ENCODE measurements around the gene BOLA3.

The BOLA3 gene

GRCh38 chr2:74162951-74163350 is 15.2 kb upstream of the BOLA3 start:
- DNase-seq (ENCODE audit: low spot score), result no peak

GRCh38 chr2:74155830-74156229 is 8.1 kb upstream of the BOLA3 start:
- Histone ChIP-seq H3K27ac (replicated peaks; ENCODE audit: low read length) (no peak overlapping the region), H3K18ac (ENCODE audit: low read length) (no peak overlapping the region), H3K23ac (ENCODE audit: low read depth, low read length, poor library complexity) (no peak overlapping the region), H3K36me3 (replicated peaks in 1 of 2; ENCODE audit: control insufficient read depth in 2 of 2, insufficient read depth in 2 of 2, low read length in 2 of 2) (peaks cover 18 to 99% of the 10 kb centered on the region in 2 donors), H3K27me3 (ENCODE audit: control insufficient read depth in 3 of 3, insufficient read depth in 3 of 3, low read depth in 1 of 3, low read length in 3 of 3) (no peaks in the 10 kb centered on the region), H4K91ac (ENCODE audit: low read depth, low read length, poor library complexity) (no peak overlapping the region), H2AK5ac (ENCODE audit: low read depth, low read length) (no peak overlapping the region), H3K9me3 (replicated peaks in 1 of 2; ENCODE audit: control insufficient read depth in 2 of 2, insufficient read depth in 1 of 2, low read depth in 1 of 2, low read length in 2 of 2) (no peaks in the 10 kb centered on the region), H3K79me1 (ENCODE audit: low read depth, low read length) (no peaks in the 10 kb centered on the region), H2BK12ac (ENCODE audit: low read length) (no peak overlapping the region), H4K8ac (ENCODE audit: low read depth, low read length) (no peak overlapping the region), H3K4me1 (ENCODE audit: control insufficient read depth in 2 of 2, insufficient read depth in 1 of 2, low read depth in 1 of 2, low read length in 2 of 2) (no peaks in the 10 kb centered on the region), H2AFZ (ENCODE audit: low read length) (no peak overlapping the region), H3K4me3 (ENCODE audit: low read length in 2 of 2) (no peak overlapping the region), H2BK15ac (ENCODE audit: low read length) (no peak overlapping the region), H2BK120ac (ENCODE audit: low read depth, low read length) (no peak overlapping the region), H3K9ac (ENCODE audit: low read depth, low read length, poor library complexity) (no peak overlapping the region), H3K4ac (ENCODE audit: low read length) (no peak overlapping the region), H2BK5ac (ENCODE audit: low read length) (no peak overlapping the region), H3K4me2 (ENCODE audit: insufficient read depth, low read length, poor library complexity, severe bottlenecking) (no peak overlapping the region), H3K14ac (ENCODE audit: low read length) (no peak overlapping the region)
- WGBS, 2 donors (ENCODE audit: extremely low coverage in 2 of 2, insufficient read length in 2 of 2, insufficient replicate concordance in 1 of 2), result no CpG with 5 or more reads among the region's 3 CpGs
- DNase-seq (ENCODE audit: low spot score), result no peak

More at GRCh38 chr2:74162951-74163350, 15.2 kb upstream of the BOLA3 start:
- Histone ChIP-seq H3K23ac (ENCODE audit: low read depth, low read length, poor library complexity) (no peak overlapping the region), H3K79me1 (ENCODE audit: low read depth, low read length) (no peaks in the 10 kb centered on the region), H2BK120ac (ENCODE audit: low read depth, low read length) (no peak overlapping the region), H3K18ac (ENCODE audit: low read length) (no peak overlapping the region), H3K36me3 (replicated peaks in 1 of 2; ENCODE audit: control insufficient read depth in 2 of 2, insufficient read depth in 2 of 2, low read length in 2 of 2) (peaks cover 30 to 99% of the 10 kb centered on the region in 2 donors), H3K27me3 (ENCODE audit: control insufficient read depth in 3 of 3, insufficient read depth in 3 of 3, low read depth in 1 of 3, low read length in 3 of 3) (no peaks in the 10 kb centered on the region), H3K14ac (ENCODE audit: low read length) (no peak overlapping the region), H2BK12ac (ENCODE audit: low read length) (no peak overlapping the region), H2BK5ac (ENCODE audit: low read length) (no peak overlapping the region), H3K4me3 (ENCODE audit: low read length in 2 of 2) (no peak overlapping the region), H3K9me3 (replicated peaks in 1 of 2; ENCODE audit: control insufficient read depth in 2 of 2, insufficient read depth in 1 of 2, low read depth in 1 of 2, low read length in 2 of 2) (peaks cover 0 to 8% of the 10 kb centered on the region in 2 donors), H3K4me2 (ENCODE audit: insufficient read depth, low read length, poor library complexity, severe bottlenecking) (no peak overlapping the region), H4K91ac (ENCODE audit: low read depth, low read length, poor library complexity) (no peak overlapping the region), H3K27ac (replicated peaks; ENCODE audit: low read length) (no peak overlapping the region), H3K9ac (ENCODE audit: low read depth, low read length, poor library complexity) (no peak overlapping the region), H2AK5ac (ENCODE audit: low read depth, low read length) (no peak overlapping the region), H2BK15ac (ENCODE audit: low read length) (no peak overlapping the region), H4K8ac (ENCODE audit: low read depth, low read length) (no peak overlapping the region), H2AFZ (ENCODE audit: low read length) (no peak overlapping the region), H3K4me1 (ENCODE audit: control insufficient read depth in 2 of 2, insufficient read depth in 1 of 2, low read depth in 1 of 2, low read length in 2 of 2) (no peaks in the 10 kb centered on the region), H3K4ac (ENCODE audit: low read length) (no peak overlapping the region)
- no CpG with 5 or more reads among the region's 6 CpGs for WGBS, 2 donors (ENCODE audit: extremely low coverage in 2 of 2, insufficient read length in 2 of 2, insufficient replicate concordance in 1 of 2)

GRCh38 chr2:74152954-74153353 is 5.2 kb upstream of the BOLA3 start:
- no peaks in the 10 kb centered on the region for H3K27me3 ChIP-seq (ENCODE audit: control insufficient read depth in 3 of 3, insufficient read depth in 3 of 3, low read depth in 1 of 3, low read length in 3 of 3)
- no peak overlapping the region for H3K4ac ChIP-seq (ENCODE audit: low read length)
- H3K36me3 ChIP-seq (replicated peaks in 1 of 2; ENCODE audit: control insufficient read depth in 2 of 2, insufficient read depth in 2 of 2, low read length in 2 of 2), result peaks cover 7 to 75% of the 10 kb centered on the region in 2 donors
- no peak overlapping the region for H2BK12ac ChIP-seq (ENCODE audit: low read length)
- no peaks in the 10 kb centered on the region for H3K79me1 ChIP-seq (ENCODE audit: low read depth, low read length)
- H3K14ac ChIP-seq (ENCODE audit: low read length), result no peak overlapping the region
- H3K4me2 ChIP-seq (ENCODE audit: insufficient read depth, low read length, poor library complexity, severe bottlenecking), result no peak overlapping the region
- H3K27ac ChIP-seq (replicated peaks; ENCODE audit: low read length), result no peak overlapping the region
- no peak overlapping the region for H2BK15ac ChIP-seq (ENCODE audit: low read length)
- H3K4me1 ChIP-seq (ENCODE audit: control insufficient read depth in 2 of 2, insufficient read depth in 1 of 2, low read depth in 1 of 2, low read length in 2 of 2), result peaks cover 5% of the 10 kb centered on the region in 2 donors
- DNase-seq (ENCODE audit: low spot score), result no peak
- H2BK5ac ChIP-seq (ENCODE audit: low read length), result no peak overlapping the region
- H3K18ac ChIP-seq (ENCODE audit: low read length), result no peak overlapping the region
- no peak overlapping the region for H3K4me3 ChIP-seq (ENCODE audit: low read length in 2 of 2)
- no peak overlapping the region for H3K23ac ChIP-seq (ENCODE audit: low read depth, low read length, poor library complexity)
- H4K8ac ChIP-seq (ENCODE audit: low read depth, low read length), result no peak overlapping the region
- no peak overlapping the region for H2BK120ac ChIP-seq (ENCODE audit: low read depth, low read length)
- no CpG with 5 or more reads among the region's 2 CpGs for whole genome bisulfite sequencing, 2 donors (ENCODE audit: extremely low coverage in 2 of 2, insufficient read length in 2 of 2, insufficient replicate concordance in 1 of 2)
- no peak overlapping the region for H4K91ac ChIP-seq (ENCODE audit: low read depth, low read length, poor library complexity)
- H2AFZ ChIP-seq (ENCODE audit: low read length), result no peak overlapping the region
- no peaks in the 10 kb centered on the region for H3K9me3 ChIP-seq (replicated peaks in 1 of 2; ENCODE audit: control insufficient read depth in 2 of 2, insufficient read depth in 1 of 2, low read depth in 1 of 2, low read length in 2 of 2)
- H3K9ac ChIP-seq (ENCODE audit: low read depth, low read length, poor library complexity), result no peak overlapping the region
- H2AK5ac ChIP-seq (ENCODE audit: low read depth, low read length), result no peak overlapping the region

- Histone ChIP-seq H3K23ac (ENCODE audit: low read depth, low read length, poor library complexity) (no peak overlapping the region), H4K8ac (ENCODE audit: low read depth, low read length) (no peak overlapping the region), H2BK120ac (ENCODE audit: low read depth, low read length) (no peak overlapping the region), H2BK15ac (ENCODE audit: low read length) (no peak overlapping the region), H3K4me2 (ENCODE audit: insufficient read depth, low read length, poor library complexity, severe bottlenecking) (no peak overlapping the region), H2BK5ac (ENCODE audit: low read length) (no peak overlapping the region), H2BK12ac (ENCODE audit: low read length) (no peak overlapping the region), H3K79me1 (ENCODE audit: low read depth, low read length) (no peaks in the 10 kb centered on the region), H3K36me3 (replicated peaks in 1 of 2; ENCODE audit: control insufficient read depth in 2 of 2, insufficient read depth in 2 of 2, low read length in 2 of 2) (peaks cover 4 to 48% of the 10 kb centered on the region in 2 donors), H3K18ac (ENCODE audit: low read length) (no peak overlapping the region), H2AK5ac (ENCODE audit: low read depth, low read length) (no peak overlapping the region), H3K27me3 (ENCODE audit: control insufficient read depth in 3 of 3, insufficient read depth in 3 of 3, low read depth in 1 of 3, low read length in 3 of 3) (no peaks in the 10 kb centered on the region), H2AFZ (ENCODE audit: low read length) (no peak overlapping the region), H3K14ac (ENCODE audit: low read length) (no peak overlapping the region), H3K9ac (ENCODE audit: low read depth, low read length, poor library complexity) (no peak overlapping the region), H3K4ac (ENCODE audit: low read length) (no peak overlapping the region), H3K27ac (replicated peaks; ENCODE audit: low read length) (no peak overlapping the region), H4K91ac (ENCODE audit: low read depth, low read length, poor library complexity) (no peak overlapping the region), H3K4me3 (ENCODE audit: low read length in 2 of 2) (no peak overlapping the region), H3K4me1 (ENCODE audit: control insufficient read depth in 2 of 2, insufficient read depth in 1 of 2, low read depth in 1 of 2, low read length in 2 of 2) (peaks cover 13% of the 10 kb centered on the region in 2 donors), H3K9me3 (replicated peaks in 1 of 2; ENCODE audit: control insufficient read depth in 2 of 2, insufficient read depth in 1 of 2, low read depth in 1 of 2, low read length in 2 of 2) (peaks cover 0 to 2% of the 10 kb centered on the region in 2 donors)
- WGBS, 2 donors (ENCODE audit: extremely low coverage in 2 of 2, insufficient read length in 2 of 2, insufficient replicate concordance in 1 of 2), result no CpG with 5 or more reads among the region's 7 CpGs
- no peak for DNase-seq (ENCODE audit: low spot score)
Observed at GRCh38 chr2:74149570-74150319, 2.0 kb upstream of the BOLA3 start.

Measured in neuronal stem cell (in vitro differentiated cells).